GM21737 (cell line): ENCODE results near the gene CASZ1.

Experiments used
- ATAC-seq: cut with Tn5 transposase; IDR thresholded peaks from one replicate; pipeline ENCODE4 v1.9.1; 2021; ENCODE audit warnings: mild to moderate bottlenecking, moderate library complexity; ENCODE audit not compliant: unreplicated experiment

The CASZ1 gene

DNA sequence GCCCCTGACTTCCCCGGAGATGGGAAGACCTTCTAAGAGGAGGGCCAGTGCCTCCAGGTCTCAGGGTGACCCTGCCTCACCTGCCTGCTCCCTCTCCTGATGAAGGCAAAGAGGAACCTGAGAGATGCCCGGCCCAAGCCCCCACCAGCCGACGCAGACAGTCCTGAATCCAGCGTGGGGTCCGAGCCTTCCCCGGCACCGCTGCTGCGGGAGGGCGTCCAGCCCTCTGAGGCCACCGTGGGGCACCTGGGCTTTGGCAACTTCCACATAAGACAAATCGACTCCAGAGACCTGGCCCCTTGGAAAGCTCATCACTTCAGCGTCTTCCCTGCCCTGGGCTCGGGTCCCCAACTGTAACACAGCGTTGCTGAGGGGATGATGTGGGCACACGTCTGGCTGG is 122.2 kb downstream of the CASZ1 start:
- ATAC-seq, result no peak

DNA sequence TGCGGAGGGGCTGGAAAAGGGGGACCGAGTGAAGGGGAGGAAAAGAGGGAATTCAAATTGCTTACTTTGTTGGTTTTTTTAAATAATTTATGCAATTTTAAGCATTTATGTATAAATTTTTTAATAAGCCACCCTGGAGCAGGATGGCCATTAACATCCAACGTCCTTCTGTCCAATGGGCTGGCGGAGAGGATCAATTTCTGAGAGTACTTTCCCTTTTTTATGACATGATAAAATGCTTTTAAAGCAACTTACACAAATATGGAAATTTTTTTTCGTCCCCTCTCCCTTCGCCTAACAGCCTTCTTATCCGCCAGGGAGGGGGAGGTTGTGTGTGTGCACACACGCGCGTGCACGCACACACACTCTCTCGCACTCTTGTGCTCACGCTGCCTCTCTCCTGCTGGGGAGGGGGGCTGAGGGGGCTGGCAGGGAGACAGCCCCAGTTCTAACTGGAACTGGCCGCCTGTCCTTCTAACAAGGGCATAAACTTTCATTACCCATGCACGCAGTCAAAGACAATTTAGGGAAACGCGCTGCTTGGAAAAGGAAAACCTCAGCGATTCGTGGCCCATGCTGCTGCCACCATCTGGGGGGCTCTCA is 123.2 kb downstream of the CASZ1 start:
- no peak for ATAC-seq

DNA sequence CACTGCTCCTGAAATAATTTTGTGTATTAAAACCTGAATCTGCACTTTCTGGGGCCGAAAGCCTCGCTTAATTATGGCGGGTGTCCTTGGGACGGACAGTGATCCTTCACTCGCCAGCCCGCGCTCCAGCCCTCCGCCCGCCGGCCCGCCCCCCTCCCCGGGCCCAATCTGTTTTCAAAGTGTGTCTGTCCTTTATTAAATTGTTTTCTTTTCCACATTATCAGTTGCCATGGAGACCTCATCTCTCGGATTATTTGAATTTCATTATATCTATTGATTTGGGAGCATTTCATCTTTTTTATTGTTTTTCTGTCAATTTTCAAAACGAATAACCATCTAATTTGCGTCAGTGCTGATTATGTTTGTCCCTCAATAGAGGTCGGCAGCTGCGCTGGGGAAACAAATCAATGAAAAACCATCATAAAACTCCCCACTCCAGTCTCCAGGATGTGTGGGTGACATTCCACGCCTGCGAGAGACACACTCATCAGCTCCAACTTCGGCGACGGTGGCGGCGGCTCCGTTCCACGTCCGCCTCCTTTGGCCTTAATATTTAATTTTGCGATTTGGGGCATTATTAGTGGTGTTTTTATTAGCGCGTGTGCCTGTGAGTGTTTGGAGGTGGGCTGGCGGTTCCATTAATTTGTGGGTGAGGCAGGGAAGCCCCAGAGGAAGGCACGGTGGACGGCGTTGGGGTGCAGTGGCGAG is 123.9 kb downstream of the CASZ1 start:
- ATAC-seq, result no peak

DNA sequence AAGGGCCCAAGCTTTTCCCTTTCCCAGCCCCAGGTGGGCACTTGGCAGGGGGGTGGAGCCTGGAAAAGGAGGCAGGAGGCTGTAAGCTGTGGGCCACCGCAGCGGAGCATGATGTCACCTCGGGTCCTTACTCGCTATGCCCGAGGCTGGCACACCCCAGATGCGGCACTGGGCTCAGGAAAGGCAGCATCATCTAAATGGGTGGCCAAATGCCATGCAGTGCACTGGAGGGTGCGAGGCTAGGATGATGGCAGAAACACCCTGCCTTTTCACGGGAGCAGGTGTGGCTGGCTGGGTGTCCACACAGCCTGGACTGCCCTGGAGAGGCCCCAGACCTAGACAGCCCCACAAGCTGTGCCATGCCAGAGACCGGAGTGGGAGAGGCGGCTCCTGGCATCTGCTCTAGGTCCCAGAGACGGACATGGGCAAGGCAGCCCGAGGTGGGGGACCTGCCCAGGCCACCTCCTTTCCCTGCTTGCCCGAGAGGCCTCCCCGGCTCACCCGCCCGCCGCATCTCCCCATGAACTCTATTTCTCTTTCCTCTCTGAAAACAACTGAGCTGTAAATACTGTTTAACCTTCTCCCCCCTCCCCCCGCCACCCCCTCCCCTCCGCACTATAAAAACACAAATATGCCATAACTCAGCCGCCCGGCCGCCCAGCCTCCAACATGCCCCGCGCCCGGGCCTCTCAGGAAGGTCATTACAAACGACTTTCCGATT is 124.7 kb downstream of the CASZ1 start:
- no peak for ATAC-seq

DNA sequence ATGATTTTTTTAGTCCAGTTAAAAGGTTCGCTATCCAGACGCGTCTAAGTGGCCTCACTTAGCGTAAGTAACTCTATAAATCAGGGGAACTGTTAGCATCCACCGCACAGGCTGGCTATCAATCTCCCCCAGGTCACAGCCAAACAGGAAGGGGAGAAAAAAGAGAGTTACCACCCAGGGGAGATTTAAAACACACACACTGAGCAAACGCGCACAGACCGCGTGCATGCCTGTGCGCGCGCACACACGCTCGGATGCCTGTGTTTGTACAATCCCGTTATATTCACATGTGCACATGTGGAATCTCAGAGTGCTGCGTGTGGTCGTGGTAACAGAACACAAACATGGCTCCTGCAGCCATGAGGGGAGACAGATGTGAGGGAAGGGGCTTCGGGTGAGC is 125.4 kb downstream of the CASZ1 start:
- ATAC-seq, result no peak

DNA sequence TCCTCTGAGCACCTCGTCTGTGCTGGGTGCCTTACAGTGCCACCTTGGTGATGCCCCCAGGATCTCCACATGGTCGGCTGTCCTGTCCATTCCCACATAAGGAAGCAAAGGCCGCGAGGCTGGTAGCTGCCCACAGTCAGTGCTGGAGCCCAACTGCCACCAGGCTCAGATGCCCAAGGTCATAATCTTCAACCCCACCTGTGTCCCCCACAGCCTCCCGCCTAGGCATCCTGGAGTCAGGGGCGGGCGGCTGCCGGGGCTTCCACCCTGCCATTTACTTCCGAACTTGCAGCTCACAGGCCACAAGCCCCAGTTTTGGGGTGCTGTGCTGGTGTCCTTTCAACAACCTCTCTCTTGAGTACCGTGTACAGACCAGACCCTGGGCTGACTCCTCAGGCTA is 126.3 kb downstream of the CASZ1 start:
- no peak for ATAC-seq

DNA sequence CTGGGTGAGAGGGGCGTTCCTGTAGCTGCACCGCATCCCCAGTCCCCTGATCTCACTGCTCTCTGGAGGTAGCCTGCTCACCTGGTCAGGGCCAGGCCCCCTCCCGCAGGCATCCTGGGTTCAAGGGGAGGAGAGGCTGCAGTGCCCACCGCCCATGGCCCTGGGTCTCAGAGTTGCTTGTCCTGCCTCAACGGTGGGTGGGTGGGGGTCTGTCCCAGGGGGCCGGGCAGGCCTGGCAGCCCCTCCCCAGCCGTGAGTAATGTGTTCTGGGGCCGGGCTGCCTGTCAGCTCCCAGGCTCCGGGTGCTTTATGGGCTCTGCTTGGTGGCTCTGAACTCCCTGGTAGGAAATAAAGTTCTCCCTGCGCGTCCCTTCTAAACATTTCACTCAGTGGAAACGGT is 126.9 kb downstream of the CASZ1 start:
- ATAC-seq, result no peak

DNA sequence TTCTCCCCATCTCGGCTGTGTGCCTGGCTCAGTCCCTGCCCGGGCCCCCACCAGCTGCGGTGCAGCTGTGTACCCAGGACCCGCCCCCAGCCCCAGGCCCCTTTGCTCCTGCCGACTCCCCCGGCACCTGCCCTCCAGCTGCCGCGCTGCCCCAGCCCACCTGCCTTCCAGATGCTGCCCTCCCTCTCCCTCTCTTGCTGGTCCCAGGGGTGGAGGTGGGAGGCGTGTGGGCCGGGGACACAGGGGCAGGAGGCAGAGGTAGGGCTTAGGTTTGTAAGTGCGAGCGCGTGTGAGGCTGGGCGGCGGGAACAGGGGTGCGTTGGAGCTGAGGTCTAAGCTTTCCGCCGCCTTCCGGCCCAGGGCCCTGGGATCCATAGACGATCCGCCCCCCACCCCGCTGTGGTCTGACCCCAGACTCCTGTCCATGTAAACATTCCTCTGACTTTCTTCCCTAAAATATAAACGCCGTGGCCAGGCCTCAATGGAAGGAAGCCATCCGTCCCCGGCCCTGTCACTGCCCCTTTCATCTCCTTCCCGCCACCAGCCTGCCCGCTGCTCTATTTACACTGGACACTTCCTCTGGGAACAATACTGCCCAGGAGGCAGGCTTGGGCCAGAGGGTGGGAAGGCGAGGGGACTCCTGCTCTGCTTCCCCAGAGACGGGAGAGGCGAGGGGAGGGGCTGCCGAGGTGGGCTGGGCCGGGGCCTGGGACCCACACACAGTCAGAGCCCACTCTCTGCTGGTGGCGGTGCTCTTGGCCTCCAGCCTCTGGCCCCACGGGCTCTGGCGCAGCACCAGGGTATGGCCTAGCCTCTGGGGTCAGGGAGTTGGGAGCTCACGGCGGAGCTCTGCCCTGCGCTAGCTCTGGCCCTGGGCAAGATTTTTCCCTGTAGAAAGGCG is 128.3 kb downstream of the CASZ1 start:
- ATAC-seq, result no peak

DNA sequence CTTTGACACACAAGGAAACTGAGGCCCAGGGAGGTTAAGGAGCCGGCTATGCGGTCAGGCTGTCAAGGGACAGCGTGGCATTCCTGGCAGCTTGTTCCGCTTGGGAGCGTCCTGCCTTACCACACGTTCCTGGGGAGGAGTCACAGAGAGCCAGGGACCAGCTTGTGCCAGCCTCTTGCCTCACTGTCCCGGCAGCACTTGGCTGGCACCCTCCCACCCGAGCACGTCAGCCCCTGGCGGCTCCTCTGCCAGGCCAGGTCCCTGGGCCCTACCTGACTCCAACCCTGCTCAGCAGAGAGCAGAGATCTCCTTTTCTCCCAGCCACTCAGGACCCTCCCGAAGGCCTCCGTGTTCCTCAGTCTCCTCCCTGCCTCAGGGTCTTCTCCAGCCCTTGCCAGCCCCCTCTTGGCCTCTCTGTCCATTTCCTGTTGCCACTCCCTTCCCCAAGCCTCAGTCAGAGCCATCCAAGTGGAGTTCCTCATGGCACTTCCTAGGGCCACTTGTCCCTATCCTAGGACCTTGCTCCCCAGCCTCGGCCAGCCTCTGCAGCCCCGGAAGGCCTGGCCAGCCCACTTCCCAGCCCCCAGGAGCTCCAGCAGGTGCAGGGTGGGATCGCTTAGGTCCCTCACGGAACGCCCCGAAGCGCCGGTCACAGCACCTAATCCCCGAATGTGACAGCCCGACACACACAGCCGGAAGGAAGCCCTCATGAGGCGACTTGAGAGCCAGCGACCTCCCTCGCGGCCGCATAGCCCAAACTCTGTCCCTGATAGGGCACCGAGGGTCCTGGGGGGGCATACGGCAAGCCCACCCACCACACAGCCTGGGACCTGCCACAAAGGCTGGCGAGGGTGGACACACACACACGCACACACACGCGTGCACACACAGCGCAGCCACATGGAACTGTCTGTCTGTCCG is 130.3 kb downstream of the CASZ1 start:
- ATAC-seq, result no peak

DNA sequence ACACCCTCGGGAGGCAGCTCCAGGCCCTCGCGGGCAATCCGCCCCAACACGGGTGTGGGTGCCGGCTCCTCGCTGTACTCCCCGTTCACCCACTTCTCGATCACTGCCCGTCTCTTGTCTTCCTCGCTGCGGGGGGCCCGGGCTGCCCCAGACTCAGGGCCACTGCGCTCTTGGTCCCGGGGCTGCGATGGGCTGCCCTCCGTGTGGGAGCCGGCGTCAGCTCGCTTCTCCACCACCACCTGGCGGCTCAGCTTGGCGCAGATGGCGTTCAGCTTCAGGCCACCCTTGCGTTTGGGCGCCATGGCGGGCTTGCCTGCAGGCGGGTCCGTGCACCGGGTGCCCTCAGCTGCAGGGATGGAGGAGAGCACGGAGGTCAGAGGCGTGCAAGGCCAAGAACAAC is 131.2 kb downstream of the CASZ1 start:
- ATAC-seq, result no peak

DNA sequence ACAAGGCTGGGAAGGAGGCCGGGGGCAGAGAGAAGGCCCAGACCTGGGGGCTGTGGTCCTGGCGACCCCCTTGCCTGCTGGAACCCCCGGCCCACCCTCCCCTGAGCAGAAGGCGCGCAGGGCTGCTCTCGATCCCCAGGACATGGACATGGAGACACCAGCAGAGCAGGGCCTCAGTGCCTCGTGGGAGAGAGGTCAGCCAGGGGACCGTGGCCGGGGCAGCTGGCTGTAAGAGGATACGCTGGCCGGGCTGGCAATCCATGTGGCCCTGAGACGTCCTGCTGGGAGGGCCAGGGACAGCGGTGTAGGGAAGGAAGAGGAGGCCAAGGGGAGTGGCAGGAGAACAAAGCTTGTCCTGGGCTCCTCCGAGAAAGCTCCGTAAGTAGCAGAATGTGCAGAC is 132.2 kb downstream of the CASZ1 start:
- no peak for ATAC-seq

DNA sequence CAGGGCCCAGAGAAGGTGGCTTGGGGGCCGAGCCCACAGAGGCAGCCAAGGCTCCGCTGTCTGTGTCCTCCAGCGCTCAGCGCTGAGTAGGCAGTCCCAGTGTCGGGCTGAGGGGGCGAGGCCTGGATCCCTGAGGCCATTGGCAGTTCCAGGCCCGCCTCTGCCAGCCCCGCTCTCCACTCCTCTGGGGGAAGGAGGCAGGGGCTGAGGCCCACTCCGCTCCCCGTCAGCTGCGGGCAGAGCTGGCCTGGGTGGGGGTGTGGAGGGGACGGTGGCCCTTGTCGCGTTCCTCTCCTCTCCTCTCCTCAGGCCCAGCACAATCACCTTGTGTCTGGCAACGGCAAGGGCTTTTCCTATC is 132.8 kb downstream of the CASZ1 start:
- ATAC-seq, result no peak

DNA sequence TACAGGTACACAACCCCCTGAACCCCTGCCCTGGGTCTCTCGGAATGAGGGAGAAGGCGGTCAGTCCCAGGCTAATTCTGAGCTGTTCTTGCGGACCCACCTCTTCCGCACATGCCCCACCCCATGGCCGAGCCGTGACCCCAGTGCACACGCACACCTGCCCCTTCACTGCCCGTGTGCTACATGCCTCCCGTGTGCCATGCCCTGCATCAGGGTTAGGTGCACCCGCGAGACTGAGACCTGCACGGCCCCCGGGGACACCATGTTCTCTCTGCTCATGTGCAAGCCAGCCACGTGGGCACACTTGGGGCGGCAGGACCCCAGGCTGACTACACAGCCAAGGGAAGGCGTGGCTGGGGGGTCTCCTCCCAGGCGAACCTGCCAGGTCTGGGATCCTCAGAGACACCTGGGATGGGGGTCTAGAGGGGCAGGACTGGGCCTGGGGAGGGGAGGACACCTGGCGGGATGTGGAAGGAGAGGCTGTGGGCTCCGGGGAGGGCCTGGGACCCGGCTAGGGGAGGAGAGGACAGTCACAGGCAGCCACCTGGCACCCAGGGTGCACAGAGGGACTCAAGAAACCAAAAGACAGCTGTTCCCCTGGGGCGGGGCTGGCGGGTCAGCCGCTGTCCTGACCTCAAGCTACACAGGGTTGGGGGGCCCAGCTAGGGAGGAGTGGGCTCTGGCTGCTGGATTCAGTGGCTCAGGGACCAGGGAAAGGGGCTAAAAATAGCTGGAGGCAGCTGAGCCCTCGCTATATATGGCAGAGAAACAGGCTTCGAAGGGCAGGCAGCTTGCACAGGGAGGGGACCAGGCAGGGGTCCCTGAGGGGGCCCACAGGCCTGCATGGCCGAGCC is 133.4 kb downstream of the CASZ1 start:
- no peak for ATAC-seq

DNA sequence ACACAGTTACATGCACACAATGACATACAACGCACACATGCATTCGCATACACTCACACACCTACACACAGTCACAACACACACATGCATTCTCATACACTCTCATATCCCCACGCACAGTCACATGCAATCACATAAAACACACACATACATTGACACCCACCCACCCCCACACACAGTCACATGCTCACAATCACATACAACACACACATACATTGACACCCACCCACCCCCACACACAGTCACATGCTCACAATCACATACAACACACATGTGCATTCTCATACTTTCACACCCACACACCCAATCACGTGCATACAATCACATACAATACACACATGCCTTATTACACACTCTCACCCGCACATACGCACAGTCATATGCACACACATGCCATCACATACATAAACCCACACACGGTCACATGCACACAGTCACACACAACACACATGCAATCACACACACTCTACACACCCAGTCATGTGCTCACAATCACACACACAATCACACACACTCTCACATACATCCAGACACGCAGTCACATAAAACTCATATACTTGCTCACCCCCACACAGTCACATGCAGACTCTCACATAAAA is 134.3 kb downstream of the CASZ1 start:
- no peak for ATAC-seq

DNA sequence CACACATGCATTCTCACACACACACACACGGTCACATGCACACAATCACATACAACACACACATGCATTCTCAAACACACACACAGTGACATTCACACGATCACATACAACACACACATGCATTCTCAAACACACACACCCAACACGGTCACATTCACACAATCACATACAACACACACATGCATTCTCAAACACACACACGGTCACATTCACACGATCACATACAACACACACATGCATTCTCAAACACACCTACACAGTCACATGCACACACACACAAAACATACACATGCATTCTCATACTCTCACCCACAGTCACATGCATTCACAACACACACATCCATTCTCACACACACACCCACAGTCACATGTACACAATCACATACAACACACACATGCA is 135.0 kb downstream of the CASZ1 start:
- ATAC-seq, result no peak

DNA sequence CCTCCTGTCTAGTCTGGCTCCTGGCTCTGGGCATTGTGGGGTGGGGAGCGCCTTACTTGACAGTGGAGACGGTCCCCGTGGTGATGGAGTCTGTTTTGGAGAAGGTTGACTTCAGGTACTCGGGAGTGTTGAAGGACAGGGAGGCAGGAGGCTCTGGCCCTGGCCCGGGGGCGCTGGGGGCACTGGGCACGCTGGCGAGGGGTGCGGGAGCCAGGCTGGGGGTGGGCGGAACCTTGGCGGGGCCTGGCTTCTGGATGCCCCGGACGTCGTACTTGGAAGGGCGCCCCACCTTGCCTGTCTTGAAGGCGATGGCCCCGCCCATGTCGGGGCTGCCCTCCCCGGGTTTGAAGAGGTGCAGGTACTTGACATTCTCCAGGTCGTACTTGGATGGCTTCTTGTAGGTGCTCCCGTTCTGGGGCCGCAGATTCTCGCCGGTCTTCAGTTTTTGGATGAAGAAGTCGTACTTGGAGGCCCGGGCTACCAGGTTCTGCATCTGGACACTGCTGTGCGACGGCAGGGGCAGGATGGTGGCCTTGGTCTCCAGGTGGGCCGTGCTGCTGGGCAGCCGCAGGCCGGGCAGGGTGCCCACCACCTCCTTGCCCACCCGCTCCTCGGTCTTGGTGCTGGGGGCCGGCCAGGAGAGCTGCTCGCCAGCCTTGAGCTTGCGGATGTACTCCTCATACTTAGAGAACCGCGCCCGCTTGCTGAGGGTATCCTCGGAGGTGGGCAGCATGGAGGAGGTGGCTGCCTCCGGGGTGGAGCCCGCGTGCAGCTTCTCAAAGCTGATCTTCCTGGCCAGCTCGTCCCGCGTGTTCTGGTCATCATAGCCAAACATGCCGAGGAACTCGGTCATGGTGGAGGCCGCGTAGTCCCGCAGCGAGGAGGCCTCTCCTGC is 136.6 kb downstream of the CASZ1 start:
- no peak for ATAC-seq

DNA sequence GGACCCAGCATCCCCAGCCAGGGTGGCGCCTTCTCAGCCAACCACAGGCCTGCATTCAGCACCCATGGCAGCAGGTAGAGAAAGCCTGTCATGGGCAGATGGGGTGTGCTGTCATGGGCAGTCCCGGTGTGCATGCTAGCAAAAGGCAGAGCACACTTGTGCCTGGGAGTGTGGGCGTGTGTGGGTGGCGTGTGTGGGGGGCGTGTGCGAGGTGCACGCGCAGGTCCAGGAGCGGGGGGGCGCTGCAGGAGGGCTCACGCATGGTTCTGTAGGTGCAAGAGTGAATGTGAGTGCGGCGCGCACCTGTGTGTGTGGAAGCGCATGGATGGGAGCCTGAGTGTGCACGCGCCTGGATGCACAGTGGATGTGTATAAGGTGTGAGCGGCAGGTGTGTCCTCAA is 137.2 kb downstream of the CASZ1 start:
- no peak for ATAC-seq
